HEK293 (cell line): ENCODE measurements around the gene CEP85L.
A peak's percentile ranks its signal among the peaks of the same experiment; 100 is the strongest.

Source experiments
- CTCF ChIA-PET: fragments of 350-600 bp; formaldehyde crosslinking; extraction: SDS; loops from one replicate; lab custom pipeline; 2021; ENCODE audit warnings: antibody characterized with exemption; lab: Yijun Ruan, JAX
- POLR2A ChIA-PET: fragments of 300-600 bp; formaldehyde crosslinking; extraction: SDS; loops from one replicate; lab custom pipeline; 2020; ENCODE audit warnings: antibody characterized with exemption, inconsistent platforms; lab: Yijun Ruan, JAX
- H3K27ac ChIP-seq: fragments of 200-500 bp; sonication (Bioruptor generic); 2 replicates; pipeline ENCODE4 v1.5.1; 2014; ENCODE audit warnings: low read depth, low read length, control low read depth, inconsistent platforms; ENCODE audit errors: extremely low read depth
- H3K36me3 ChIP-seq, 2 experiments: fragments of 200-500 bp in 1 of 2; sonication (Bioruptor generic) in 1 of 2; 1 replicate in 1 of 2; 2 replicates in 1 of 2; pipeline ENCODE4 v1.5.1; 2014 to 2017; ENCODE audit warnings: inconsistent platforms in 2 of 2, low read length in 2 of 2; ENCODE audit not compliant: control insufficient read depth in 2 of 2, insufficient read depth in 1 of 2
- H3K4me1 ChIP-seq: fragments of 200-500 bp; sonication (Bioruptor generic); 2 replicates; pipeline ENCODE4 v1.5.1; 2014; ENCODE audit warnings: mild to moderate bottlenecking, low read length, inconsistent platforms; ENCODE audit not compliant: control insufficient read depth, insufficient read depth
- H3K4me3 ChIP-seq: 2 replicates; pipeline ENCODE4 v1.5.1; 2011; ENCODE audit warnings: low read depth, mild to moderate bottlenecking, control low read depth, low read length, moderate library complexity
- H3K9me3 ChIP-seq: fragments of 200-500 bp; sonication (Bioruptor generic); 2 replicates; pipeline ENCODE4 v1.5.1; 2014; ENCODE audit warnings: low read depth, low read length, inconsistent platforms; ENCODE audit not compliant: control insufficient read depth, insufficient read depth
- ATF2 ChIP-seq: fragments of 450-650 bp; formaldehyde crosslinking; IDR thresholded peaks from 2 replicates; pipeline ENCODE4 v1.5.1; 2016; ENCODE audit warnings: missing biosample characterization, missing genetic modification characterization, low read depth
- GFI1B ChIP-seq: fragments of 450-650 bp; formaldehyde crosslinking; IDR thresholded peaks from 2 replicates; pipeline ENCODE4 v1.5.1; 2016; ENCODE audit warnings: missing biosample characterization, missing genetic modification characterization
- SCRT1 ChIP-seq: fragments of 450-650 bp; formaldehyde crosslinking; IDR thresholded peaks from 2 replicates; pipeline ENCODE4 v1.5.1; 2016; ENCODE audit warnings: missing biosample characterization, missing genetic modification characterization, borderline replicate concordance
- SP7 ChIP-seq: fragments of 450-650 bp; formaldehyde crosslinking; IDR thresholded peaks from 2 replicates; pipeline ENCODE4 v1.5.1; 2016; ENCODE audit warnings: missing biosample characterization, missing genetic modification characterization
- TRIM28 ChIP-seq: IDR thresholded peaks from 2 replicates; pipeline ENCODE4 v1.6.1; 2011; ENCODE audit warnings: low read length, control low read depth, borderline replicate concordance
- WT1 ChIP-seq: fragments of 450-650 bp; formaldehyde crosslinking; IDR thresholded peaks from 2 replicates; pipeline ENCODE4 v1.5.1; 2016; ENCODE audit warnings: missing biosample characterization, missing genetic modification characterization
- ZBTB11 ChIP-seq: fragments of 450-650 bp; formaldehyde crosslinking; conservative IDR thresholded peaks from 2 replicates; pipeline ENCODE4 v1.5.1; 2016; ENCODE audit warnings: low read depth, missing biosample characterization, missing genetic modification characterization
- ZBTB44 ChIP-seq: fragments of 450-650 bp; IDR thresholded peaks from 2 replicates; pipeline ENCODE4 v1.5.1; 2018; ENCODE audit warnings: missing biosample characterization, mild to moderate bottlenecking, missing genetic modification characterization
- ZFP37 ChIP-seq: fragments of 450-650 bp; formaldehyde crosslinking; IDR thresholded peaks from 2 replicates; pipeline ENCODE4 v1.5.1; 2016; ENCODE audit warnings: missing biosample characterization, missing genetic modification characterization
- ZNF202 ChIP-seq: fragments of 450-650 bp; formaldehyde crosslinking; IDR thresholded peaks from 2 replicates; pipeline ENCODE4 v1.5.1; 2016; ENCODE audit warnings: missing biosample characterization, missing genetic modification characterization, borderline replicate concordance
- ZNF266 ChIP-seq: fragments of 450-650 bp; formaldehyde crosslinking; IDR thresholded peaks from 2 replicates; pipeline ENCODE4 v1.5.1; 2016; ENCODE audit warnings: missing biosample characterization, missing genetic modification characterization, low read depth
- ZNF350 ChIP-seq: fragments of 450-650 bp; formaldehyde crosslinking; IDR thresholded peaks from 2 replicates; pipeline ENCODE4 v1.5.0; 2017; ENCODE audit warnings: missing biosample characterization, mild to moderate bottlenecking, missing genetic modification characterization
- ZNF354C ChIP-seq: fragments of 450-650 bp; formaldehyde crosslinking; IDR thresholded peaks from 2 replicates; pipeline ENCODE4 v1.5.1; 2016; ENCODE audit warnings: missing biosample characterization, missing genetic modification characterization, low read depth, borderline replicate concordance
- ZNF416 ChIP-seq: fragments of 450-650 bp; formaldehyde crosslinking; IDR thresholded peaks from 2 replicates; pipeline ENCODE4 v1.5.1; 2016; ENCODE audit warnings: missing biosample characterization, missing genetic modification characterization
- ZNF624 ChIP-seq: fragments of 450-650 bp; formaldehyde crosslinking; IDR thresholded peaks from 2 replicates; pipeline ENCODE4 v1.5.1; 2017; ENCODE audit warnings: missing biosample characterization, missing genetic modification characterization
- TF ChIP-seq, protein P1 (sequence below): fragments of 450-650 bp; formaldehyde crosslinking; IDR thresholded peaks from 2 replicates; pipeline ENCODE4 v1.5.1; 2017; ENCODE audit warnings: missing biosample characterization, missing genetic modification characterization
- TF ChIP-seq, protein P2 (sequence below): fragments of 450-650 bp; formaldehyde crosslinking; IDR thresholded peaks from 2 replicates; pipeline ENCODE4 v1.5.1; 2016; ENCODE audit warnings: missing biosample characterization, missing genetic modification characterization

Gene CEP85L

DNA sequence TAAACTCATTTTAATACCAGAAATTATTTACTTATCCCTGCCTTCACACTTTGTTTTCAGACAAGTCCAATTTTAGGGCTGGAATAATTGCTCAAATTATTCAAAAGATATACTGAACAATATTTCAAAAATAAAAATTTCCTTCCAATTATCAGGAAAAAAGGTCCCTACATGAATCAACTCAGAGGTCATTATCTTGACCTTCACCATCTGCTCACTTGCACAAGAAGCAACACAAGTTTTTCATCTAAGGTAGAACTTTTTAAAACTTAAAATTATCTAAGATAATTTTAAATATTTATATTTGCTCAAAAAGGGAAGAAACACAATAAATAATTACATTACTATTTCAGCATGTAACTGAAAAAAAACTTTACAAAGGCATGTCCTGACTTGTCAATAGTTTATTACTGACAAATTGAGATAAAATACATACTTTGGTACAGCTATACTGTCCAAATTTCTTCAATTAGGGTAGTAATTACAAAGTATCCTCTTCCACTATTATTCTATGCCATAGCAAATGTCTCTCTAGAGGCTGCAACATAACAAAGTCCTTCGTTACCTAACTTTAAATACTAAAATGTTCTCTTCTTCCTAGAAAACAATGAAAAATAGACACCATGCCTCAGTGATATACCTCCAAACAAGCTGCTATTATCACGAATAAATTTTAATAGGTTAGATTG is 2.4 kb downstream of the CEP85L start (continued):
- TF ChIP-seq, protein P1, sequence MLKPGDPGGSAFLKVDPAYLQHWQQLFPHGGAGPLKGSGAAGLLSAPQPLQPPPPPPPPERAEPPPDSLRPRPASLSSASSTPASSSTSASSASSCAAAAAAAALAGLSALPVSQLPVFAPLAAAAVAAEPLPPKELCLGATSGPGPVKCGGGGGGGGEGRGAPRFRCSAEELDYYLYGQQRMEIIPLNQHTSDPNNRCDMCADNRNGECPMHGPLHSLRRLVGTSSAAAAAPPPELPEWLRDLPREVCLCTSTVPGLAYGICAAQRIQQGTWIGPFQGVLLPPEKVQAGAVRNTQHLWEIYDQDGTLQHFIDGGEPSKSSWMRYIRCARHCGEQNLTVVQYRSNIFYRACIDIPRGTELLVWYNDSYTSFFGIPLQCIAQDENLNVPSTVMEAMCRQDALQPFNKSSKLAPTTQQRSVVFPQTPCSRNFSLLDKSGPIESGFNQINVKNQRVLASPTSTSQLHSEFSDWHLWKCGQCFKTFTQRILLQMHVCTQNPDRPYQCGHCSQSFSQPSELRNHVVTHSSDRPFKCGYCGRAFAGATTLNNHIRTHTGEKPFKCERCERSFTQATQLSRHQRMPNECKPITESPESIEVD (tag by site-specific recombination), result peak; percentile 59; the same call in 1 of the 2 replicates
- TF ChIP-seq, all 188 proteins: peak for 4

DNA sequence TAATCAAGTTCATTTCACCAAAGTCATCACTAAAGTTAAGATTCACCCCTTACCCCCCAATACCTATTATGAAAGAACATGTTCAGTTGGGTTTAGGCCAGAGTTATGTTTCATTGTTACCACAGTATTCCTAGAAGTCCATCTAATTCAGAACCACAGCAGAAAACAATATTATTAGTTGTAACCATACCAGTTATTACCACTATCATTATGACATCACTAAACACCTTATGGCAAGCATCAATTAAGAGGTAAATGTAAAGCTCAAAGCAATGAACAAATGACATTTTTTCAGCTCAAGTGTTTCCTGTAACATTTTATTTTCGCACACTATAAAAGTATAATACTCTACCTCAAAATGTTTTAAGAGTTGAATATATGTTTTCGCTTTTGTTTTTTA is 4.4 kb downstream of the CEP85L start:
- ChIA-PET CTCF (interaction anchor here (0.6 kb wide), 1 partner anchor 538 kb away, joined by 3 read pairs; no protein-coding TSS in a partner anchor), POLR2A (no interaction called here)
- TF ChIP-seq ATF2, result peak; percentile 51; the same call in 1 of the 2 replicates
- peak; percentile 52; the same call in 1 of the 2 replicates for TF ChIP-seq SP7
- TF ChIP-seq, protein P2, sequence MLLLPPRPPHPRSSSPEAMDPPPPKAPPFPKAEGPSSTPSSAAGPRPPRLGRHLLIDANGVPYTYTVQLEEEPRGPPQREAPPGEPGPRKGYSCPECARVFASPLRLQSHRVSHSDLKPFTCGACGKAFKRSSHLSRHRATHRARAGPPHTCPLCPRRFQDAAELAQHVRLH (tag by site-specific recombination), result no peak
- no peak overlapping the region for H3K27ac ChIP-seq
- no peaks in the 10 kb centered on the region for H3K36me3 ChIP-seq
- peaks cover 12% of the 10 kb centered on the region; the same call in 1 of the 2 replicates for H3K4me1 ChIP-seq
- H3K9me3 ChIP-seq, result no peaks in the 10 kb centered on the region
- H3K4me3 ChIP-seq, result no peak overlapping the region

- Histone ChIP-seq H3K27ac (no peak overlapping the region), H3K4me3 (no peak overlapping the region), H3K4me1 (peaks cover 17% of the 10 kb centered on the region; the same call in 1 of the 2 replicates), H3K36me3 (no peaks in the 10 kb centered on the region), H3K9me3 (no peaks in the 10 kb centered on the region)
- ChIA-PET CTCF (interaction anchor here (2.0 kb wide), 1 partner anchor 12 kb away, joined by 5 read pairs; no protein-coding TSS in a partner anchor), POLR2A (no interaction called here)
- no peak for TF ChIP-seq ZNF624 (tag by site-specific recombination)
- no peak for TF ChIP-seq ZBTB44
- no peak for TF ChIP-seq ZNF350
- no peak for TF ChIP-seq ZFP37 (tag by site-specific recombination)
- TF ChIP-seq TRIM28, result no peak
- TF ChIP-seq ZBTB11 (tag by site-specific recombination), result no peak
- no peak for TF ChIP-seq ZNF266 (tag by site-specific recombination)
- no peak for TF ChIP-seq ZNF416
- no peak for TF ChIP-seq ZNF202 (tag by site-specific recombination)
- no peak for TF ChIP-seq SCRT1 (tag by site-specific recombination)
- TF ChIP-seq ZNF354C (tag by site-specific recombination), result no peak
- no peak for TF ChIP-seq WT1 (tag by site-specific recombination)
- TF ChIP-seq GFI1B (tag by site-specific recombination), result no peak
These were observed 6.0 kb downstream of the CEP85L start for GRCh38 chr6:118645395-118645794.
